Measurements from ENCODE around the gene RET. TPM values are rescaled to one million over a fixed set of nuclear protein-coding genes. Genes with fewer than 3 reads are reported as not detected.

Gene RET
- total RNA-seq, 1 experiment from 2014 or later, result not detected

GRCh38 chr10:43068471-43069210 is 8.2 kb upstream of the RET start:
- Histone ChIP-seq H3K27me3 (no peaks in the 10 kb centered on the region), H3K9me3 (no peaks in the 10 kb centered on the region), H3K4me3 (no peak overlapping the region), H3K36me3 (no peaks in the 10 kb centered on the region)
- DNase-seq, result no peak

- DNase-seq, result no peak
- Histone ChIP-seq H3K4me3 (no peak overlapping the region), H3K27me3 (no peaks in the 10 kb centered on the region), H3K36me3 (no peaks in the 10 kb centered on the region), H3K9me3 (no peaks in the 10 kb centered on the region)
Observed at GRCh38 chr10:43069211-43069515, 7.7 kb upstream of the RET start.

- H3K36me3 ChIP-seq, result no peaks in the 10 kb centered on the region
Observed at GRCh38 chr10:43069579-43069978, 7.3 kb upstream of the RET start.

GRCh38 chr10:43070121-43071085 is 6.5 kb upstream of the RET start:
- Histone ChIP-seq H3K27me3 (no peaks in the 10 kb centered on the region), H3K4me3 (no peak overlapping the region), H3K36me3 (no peaks in the 10 kb centered on the region), H3K9me3 (no peaks in the 10 kb centered on the region)
- no peak for DNase-seq

More at GRCh38 chr10:43069579-43069978, 7.3 kb upstream of the RET start:
- DNase-seq, result no peak
- H3K9me3 ChIP-seq, result no peaks in the 10 kb centered on the region
- H3K4me3 ChIP-seq, result no peak overlapping the region
- H3K27me3 ChIP-seq, result no peaks in the 10 kb centered on the region

- Histone ChIP-seq H3K9me3 (no peaks in the 10 kb centered on the region), H3K4me3 (no peak overlapping the region), H3K36me3 (no peaks in the 10 kb centered on the region), H3K27me3 (peaks cover 7% of the 10 kb centered on the region; the same call in 1 of the 2 replicates)
- no peak for DNase-seq
Observed at GRCh38 chr10:43071865-43072650, 4.8 kb upstream of the RET start.

- Histone ChIP-seq H3K9me3 (no peaks in the 10 kb centered on the region), H3K36me3 (no peaks in the 10 kb centered on the region), H3K27me3 (peaks cover 15% of the 10 kb centered on the region; the same call in 1 of the 2 replicates), H3K4me3 (no peak overlapping the region)
- no peak for DNase-seq
Observed at GRCh38 chr10:43073191-43073590, 3.7 kb upstream of the RET start.

- no peaks in the 10 kb centered on the region for H3K36me3 ChIP-seq
- H3K9me3 ChIP-seq, result no peaks in the 10 kb centered on the region
- H3K4me3 ChIP-seq, result no peak overlapping the region
- DNase-seq, result no peak
- H3K27me3 ChIP-seq, result peaks cover 17% of the 10 kb centered on the region; the same call in 1 of the 2 replicates
Observed at GRCh38 chr10:43073721-43074120, 3.1 kb upstream of the RET start.

- H3K4me3 ChIP-seq, result no peak overlapping the region
- H3K27me3 ChIP-seq, result peaks cover 17% of the 10 kb centered on the region; the same call in 1 of the 2 replicates
- DNase-seq, result no peak
- no peaks in the 10 kb centered on the region for H3K9me3 ChIP-seq
- H3K36me3 ChIP-seq, result no peaks in the 10 kb centered on the region
Observed at GRCh38 chr10:43074409-43074808, 2.5 kb upstream of the RET start.

- no peaks in the 10 kb centered on the region for H3K36me3 ChIP-seq
- no peak for DNase-seq
- H3K27me3 ChIP-seq, result peaks cover 17% of the 10 kb centered on the region; the same call in 1 of the 2 replicates
- no peak overlapping the region for H3K4me3 ChIP-seq
- H3K9me3 ChIP-seq, result no peaks in the 10 kb centered on the region
Observed at GRCh38 chr10:43074827-43075611, 1.9 kb upstream of the RET start.

- DNase-seq, result no peak
- Histone ChIP-seq H3K27me3 (peaks cover 17% of the 10 kb centered on the region; the same call in 1 of the 2 replicates), H3K4me3 (no peak overlapping the region), H3K36me3 (no peaks in the 10 kb centered on the region), H3K9me3 (no peaks in the 10 kb centered on the region)
Observed at GRCh38 chr10:43075612-43076003, 1.3 kb upstream of the RET start.

GRCh38 chr10:43076311-43076875 is 476 bp upstream of the RET start:
- no peak for DNase-seq
- H3K27me3 ChIP-seq, result peaks cover 17% of the 10 kb centered on the region; the same call in 1 of the 2 replicates
- no peaks in the 10 kb centered on the region for H3K36me3 ChIP-seq
- H3K4me3 ChIP-seq, result peak overlapping the region; percentile 28
- H3K9me3 ChIP-seq, result no peaks in the 10 kb centered on the region

GRCh38 chr10:43077421-43078171 is 727 bp downstream of the RET start:
- DNase-seq, result peak; percentile 31

GRCh38 chr10:43078175-43078985 is 1.5 kb downstream of the RET start:
- no peak for DNase-seq
- no peaks in the 10 kb centered on the region for H3K36me3 ChIP-seq
- H3K27me3 ChIP-seq, result peaks cover 17% of the 10 kb centered on the region; the same call in 1 of the 2 replicates
- H3K4me3 ChIP-seq, result no peak overlapping the region
- no peaks in the 10 kb centered on the region for H3K9me3 ChIP-seq

More at GRCh38 chr10:43077421-43078171, 727 bp downstream of the RET start:
- Histone ChIP-seq H3K27me3 (peaks cover 17% of the 10 kb centered on the region; the same call in 1 of the 2 replicates), H3K4me3 (peak overlapping the region; percentile 36), H3K36me3 (no peaks in the 10 kb centered on the region), H3K9me3 (no peaks in the 10 kb centered on the region)

GRCh38 chr10:43078986-43079273 is 2.1 kb downstream of the RET start:
- H3K36me3 ChIP-seq, result no peaks in the 10 kb centered on the region
- H3K4me3 ChIP-seq, result no peak overlapping the region
- DNase-seq, result no peak
- H3K27me3 ChIP-seq, result peaks cover 17% of the 10 kb centered on the region; the same call in 1 of the 2 replicates
- H3K9me3 ChIP-seq, result no peaks in the 10 kb centered on the region
